ENCODE measurements around the gene ACSS3. TPM values are rescaled to one million over a fixed set of nuclear protein-coding genes. Genes with fewer than 3 reads are reported as not detected.

The ACSS3 gene
- total and polyA plus RNA-seq, 8 donors = 0.73 to 28.5 (median 4.6) TPM

GRCh38 chr12:81174664-81175063 is 96.8 kb downstream of the ACSS3 start:
- H3K27ac ChIP-seq = no peak overlapping the region
- no peaks in the 10 kb centered on the region for H3K4me1 ChIP-seq
- intact Hi-C loops (cut with DNase I; ENCODE audit: low total_unique reads) = no loop called here
- no peak overlapping the region for H3K4me3 ChIP-seq
- TF ChIP-seq POLR2AphosphoS5 (IDR thresholded peaks at IDR 0.05) (no peak), POLR2A (IDR thresholded peaks at IDR 0.05) (no peak), EP300 (IDR thresholded peaks at IDR 0.05) (no peak), CTCF (IDR thresholded peaks at IDR 0.05) (no peak)
- no peak for DNase-seq
- peaks cover 0 to 11% (median 2%) of the 10 kb centered on the region in 4 donors for H3K36me3 ChIP-seq
- peaks cover 7 to 16% (median 12%) of the 10 kb centered on the region in 4 donors for H3K9me3 ChIP-seq
- H3K27me3 ChIP-seq = no peaks in the 10 kb centered on the region
- 65 to 74% (median 69%) methylated on average over 4 of the region's 4 CpGs for WGBS, 5 donors

DNA sequence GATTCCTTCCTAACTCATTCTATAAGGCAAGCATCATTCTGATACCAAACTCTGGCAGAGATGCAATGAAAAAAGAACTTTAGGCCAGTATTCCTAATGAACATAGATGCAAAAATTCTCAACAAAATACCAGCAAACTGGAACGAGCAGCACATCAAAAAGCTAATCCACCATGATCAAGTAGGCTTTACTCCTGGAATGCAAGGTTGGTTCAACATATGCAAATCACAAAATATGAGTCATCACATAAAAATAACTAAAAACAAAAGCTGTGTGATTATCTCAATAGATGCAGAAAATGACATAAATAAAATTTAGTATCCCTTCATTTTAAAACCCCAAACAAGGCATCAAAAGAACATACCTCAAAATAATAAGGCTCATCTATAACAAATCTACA is 98.9 kb downstream of the ACSS3 start:
- Histone ChIP-seq H3K4me3 (no peak overlapping the region), H3K27ac (no peak overlapping the region), H3K27me3 (no peaks in the 10 kb centered on the region), H3K9me3 (peaks cover 7 to 16% (median 12%) of the 10 kb centered on the region in 4 donors), H3K4me1 (no peaks in the 10 kb centered on the region), H3K36me3 (peaks cover 0 to 11% (median 2%) of the 10 kb centered on the region in 4 donors)
- no peak for TF ChIP-seq CTCF (IDR thresholded peaks at IDR 0.05)
- intact Hi-C loops (cut with DNase I; ENCODE audit: low total_unique reads) = no loop called here
- WGBS, 5 donors = 56 to 69% (median 61%) methylated on average over 1 of the region's 1 CpG
- no peak for DNase-seq

GRCh38 chr12:81181691-81182090 is 103.8 kb downstream of the ACSS3 start:
- Histone ChIP-seq H3K9me3 (peaks cover under 1 to 6% (median 5%) of the 10 kb centered on the region in 4 donors), H3K27ac (no peak overlapping the region), H3K27me3 (no peaks in the 10 kb centered on the region), H3K36me3 (peaks cover 0 to 3% (median 1%) of the 10 kb centered on the region in 4 donors), H3K4me1 (no peaks in the 10 kb centered on the region), H3K4me3 (no peak overlapping the region)
- TF ChIP-seq EP300 (IDR thresholded peaks at IDR 0.05) (no peak), POLR2AphosphoS5 (IDR thresholded peaks at IDR 0.05) (no peak), CTCF (IDR thresholded peaks at IDR 0.05) (no peak), POLR2A (IDR thresholded peaks at IDR 0.05) (no peak)
- intact Hi-C loops (cut with DNase I; ENCODE audit: low total_unique reads) = no loop called here
- DNase-seq = no peak
- WGBS, 5 donors = 87 to 95% (median 92%) methylated on average over 2 of the region's 2 CpGs

GRCh38 chr12:81187686-81188085 is 109.8 kb downstream of the ACSS3 start:
- H3K4me3 ChIP-seq = no peak overlapping the region
- no peak for DNase-seq
- no peak overlapping the region for H3K27ac ChIP-seq
- peaks cover 0 to 2% (median 0%) of the 10 kb centered on the region in 4 donors for H3K36me3 ChIP-seq
- WGBS, 5 donors = 71 to 80% (median 72%) methylated on average over 1 of the region's 1 CpG
- H3K4me1 ChIP-seq = no peaks in the 10 kb centered on the region
- no peaks in the 10 kb centered on the region for H3K9me3 ChIP-seq
- no peaks in the 10 kb centered on the region for H3K27me3 ChIP-seq
- intact Hi-C loops (cut with DNase I; ENCODE audit: low total_unique reads) = no loop called here
- TF ChIP-seq EP300 (IDR thresholded peaks at IDR 0.05) (no peak), POLR2AphosphoS5 (IDR thresholded peaks at IDR 0.05) (no peak), POLR2A (IDR thresholded peaks at IDR 0.05) (no peak), CTCF (IDR thresholded peaks at IDR 0.05) (no peak)

All from stomach (tissue), 9 donors.